Activated T-helper 17 cell treated with anti-CD3 and anti-CD28 coated beads, Interleukin-2, amount 50 U/mL, for 72 hours (primary cell): Measurements from ENCODE around the gene FER1L5. TPM values are rescaled to one million over a fixed set of nuclear protein-coding genes. Genes with fewer than 3 reads are reported as not detected.

Experiments used
- ATAC-seq: fragments of 150-1000 bp; cut with Tn5 transposase; replicated peaks from 2 replicates; pipeline ENCODE4 v1.10.0; 2021; ENCODE audit warnings: mild to moderate bottlenecking, moderate library complexity
- H3K27ac Mint-ChIP-seq: one replicate; pipeline ENCODE4 v1.8.0; 2022; ENCODE audit warnings: mixed read lengths
- H3K27me3 Mint-ChIP-seq: one replicate; pipeline ENCODE4 v1.8.0; 2022; ENCODE audit warnings: mixed read lengths
- H3K36me3 Mint-ChIP-seq: one replicate; pipeline ENCODE4 v1.8.0; 2022; ENCODE audit warnings: low read depth, mild to moderate bottlenecking, mixed read lengths
- H3K4me1 Mint-ChIP-seq: one replicate; pipeline ENCODE4 v1.8.0; 2022; ENCODE audit warnings: mixed read lengths
- H3K4me3 Mint-ChIP-seq: one replicate; pipeline ENCODE4 v1.8.0; 2022; ENCODE audit warnings: mild to moderate bottlenecking, mixed read lengths
- H3K9me3 Mint-ChIP-seq: one replicate; pipeline ENCODE4 v1.8.0; 2022; ENCODE audit warnings: mixed read lengths
- total RNA-seq, 2 donors: library from RNA; stranded (reverse); gene quantifications; one replicate each; pipeline ENCODE4 v1.2.3, GENCODE V29; 2022

FER1L5 gene
- total RNA-seq, 2 donors from 2014 or later = not detected

DNA sequence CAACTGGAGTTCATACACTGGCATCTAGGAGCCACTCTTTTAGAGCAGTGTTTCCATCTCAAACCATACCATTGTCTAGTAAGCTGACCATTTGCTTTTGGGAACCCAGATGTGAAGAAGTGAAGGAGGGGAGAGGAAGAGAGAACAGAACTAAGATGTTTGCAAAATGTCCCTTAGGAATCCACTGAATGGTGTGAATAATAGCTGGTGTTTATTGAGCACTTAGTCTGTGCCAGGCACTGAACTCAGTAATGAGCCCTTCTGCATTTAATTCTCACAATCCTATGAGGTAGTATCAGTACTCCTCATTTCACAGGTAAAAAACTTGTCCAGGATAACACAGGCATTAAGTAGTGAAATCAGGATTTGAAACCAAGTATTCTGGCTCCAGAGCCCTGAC, 73.8 kb downstream of the FER1L5 start:
- Mint-ChIP-seq H3K9me3 (no peaks in the 10 kb centered on the region), H3K4me1 (no peaks in the 10 kb centered on the region), H3K27me3 (no peaks in the 10 kb centered on the region), H3K36me3 (peaks cover 41% of the 10 kb centered on the region), H3K27ac (no peak overlapping the region), H3K4me3 (no peak overlapping the region)
- ATAC-seq = no peak

GRCh38 chr2:96726131-96726530, 83.6 kb downstream of the FER1L5 start:
- H3K36me3 Mint-ChIP-seq = peaks cover 59% of the 10 kb centered on the region
- no peaks in the 10 kb centered on the region for H3K9me3 Mint-ChIP-seq
- H3K4me3 Mint-ChIP-seq = no peak overlapping the region
- H3K27me3 Mint-ChIP-seq = no peaks in the 10 kb centered on the region
- no peaks in the 10 kb centered on the region for H3K4me1 Mint-ChIP-seq
- ATAC-seq = no peak
- H3K27ac Mint-ChIP-seq = no peak overlapping the region

DNA sequence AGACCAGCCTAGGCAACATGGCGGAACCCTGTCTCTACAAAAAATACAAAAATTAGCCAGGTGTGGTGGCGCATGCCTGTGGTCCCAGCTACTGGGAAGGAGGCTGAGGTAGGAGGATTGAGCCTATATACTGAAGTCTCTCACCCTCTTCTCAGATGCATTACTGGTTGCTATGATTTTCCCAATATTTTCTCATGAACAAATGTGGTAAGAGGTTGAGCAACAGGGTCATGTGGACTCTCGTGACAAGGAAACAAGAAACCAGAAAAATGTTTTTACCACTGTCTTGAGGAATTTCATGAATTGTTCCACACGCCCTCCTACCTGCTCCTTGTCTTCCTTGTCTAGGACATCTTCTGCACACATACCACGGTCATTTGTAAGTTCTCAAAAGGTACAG, 84.9 kb downstream of the FER1L5 start:
- no peak for ATAC-seq
- Mint-ChIP-seq H3K4me1 (no peaks in the 10 kb centered on the region), H3K4me3 (no peak overlapping the region), H3K27me3 (no peaks in the 10 kb centered on the region), H3K27ac (no peak overlapping the region), H3K9me3 (no peaks in the 10 kb centered on the region), H3K36me3 (peaks cover 68% of the 10 kb centered on the region)

- Mint-ChIP-seq H3K4me3 (no peak overlapping the region), H3K36me3 (peaks cover 86% of the 10 kb centered on the region), H3K9me3 (no peaks in the 10 kb centered on the region), H3K27ac (no peak overlapping the region), H3K4me1 (peaks cover 3% of the 10 kb centered on the region), H3K27me3 (no peaks in the 10 kb centered on the region)
- no peak for ATAC-seq
Observed at GRCh38 chr2:96729748-96730147, 87.2 kb downstream of the FER1L5 start.

- no peaks in the 10 kb centered on the region for H3K27me3 Mint-ChIP-seq
- no peak overlapping the region for H3K27ac Mint-ChIP-seq
- no peak overlapping the region for H3K4me3 Mint-ChIP-seq
- ATAC-seq = no peak
- H3K36me3 Mint-ChIP-seq = peaks cover 90% of the 10 kb centered on the region
- no peaks in the 10 kb centered on the region for H3K9me3 Mint-ChIP-seq
- peaks cover 8% of the 10 kb centered on the region for H3K4me1 Mint-ChIP-seq
Observed at GRCh38 chr2:96730212-96730611, 87.6 kb downstream of the FER1L5 start.

- no peak overlapping the region for H3K27ac Mint-ChIP-seq
- H3K4me1 Mint-ChIP-seq = peaks cover 27% of the 10 kb centered on the region
- peaks cover 78% of the 10 kb centered on the region for H3K36me3 Mint-ChIP-seq
- H3K9me3 Mint-ChIP-seq = no peaks in the 10 kb centered on the region
- no peak for ATAC-seq
- no peak overlapping the region for H3K4me3 Mint-ChIP-seq
- no peaks in the 10 kb centered on the region for H3K27me3 Mint-ChIP-seq
Observed at GRCh38 chr2:96733931-96734330, 91.4 kb downstream of the FER1L5 start.

DNA sequence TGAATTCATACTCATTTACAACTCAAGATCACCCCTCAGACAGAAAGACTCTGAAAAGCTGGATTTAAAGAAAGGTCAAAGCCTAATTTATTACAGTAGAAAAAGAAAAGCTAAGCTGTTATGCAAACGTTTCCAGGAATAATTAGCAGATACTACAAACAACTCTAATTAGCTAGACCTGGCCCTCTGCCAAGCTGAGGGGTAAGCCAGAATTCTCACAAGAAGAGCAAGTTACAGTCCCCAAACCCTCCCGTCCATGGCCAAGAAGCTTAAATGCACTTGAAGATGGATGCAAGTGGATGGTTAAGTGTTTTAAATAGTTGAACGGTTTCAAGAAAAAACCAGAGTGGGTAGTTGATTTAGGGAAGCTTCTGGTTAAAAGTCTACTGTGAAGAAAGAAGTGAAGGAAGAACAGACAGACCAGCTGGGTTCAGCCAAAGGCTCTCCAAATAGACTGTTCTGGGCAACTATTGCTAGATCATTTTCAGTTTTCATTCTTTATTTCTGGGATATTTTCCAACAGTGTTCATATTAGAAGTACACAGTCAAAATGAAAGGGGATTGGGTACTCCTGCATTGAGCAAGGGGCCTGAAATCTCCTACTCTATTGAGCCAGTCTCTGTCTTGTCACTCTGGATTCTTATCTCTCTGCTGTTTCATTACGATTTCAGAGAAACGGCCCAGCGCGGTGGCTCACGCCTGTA, 92.5 kb downstream of the FER1L5 start:
- Mint-ChIP-seq H3K9me3 (no peaks in the 10 kb centered on the region), H3K4me1 (peaks cover 34% of the 10 kb centered on the region), H3K27ac (no peak overlapping the region), H3K4me3 (no peak overlapping the region), H3K36me3 (peaks cover 67% of the 10 kb centered on the region), H3K27me3 (no peaks in the 10 kb centered on the region)
- no peak for ATAC-seq

DNA sequence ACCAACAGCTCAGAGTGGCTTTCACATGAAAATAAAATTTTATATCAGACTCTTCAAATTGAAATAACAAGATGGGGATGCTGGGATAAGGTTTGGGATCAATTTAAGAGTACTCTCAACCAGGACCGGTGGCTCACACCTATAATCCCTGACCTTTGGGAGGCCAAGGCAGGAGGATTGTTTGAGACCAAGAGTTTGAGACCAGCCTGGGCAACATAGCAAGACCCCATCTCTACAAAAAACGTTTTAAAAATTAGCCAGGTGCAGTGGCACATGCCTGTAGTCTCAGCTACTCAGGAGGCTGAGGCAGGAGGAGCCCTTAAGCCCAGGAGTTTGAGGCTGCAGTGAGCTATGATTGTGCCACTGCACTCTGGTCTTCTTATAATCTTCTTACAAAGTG, 94.7 kb downstream of the FER1L5 start:
- no peak overlapping the region for H3K27ac Mint-ChIP-seq
- peak overlapping the region; percentile 60 for H3K4me3 Mint-ChIP-seq
- peaks cover 39% of the 10 kb centered on the region for H3K4me1 Mint-ChIP-seq
- no peak for ATAC-seq
- no peaks in the 10 kb centered on the region for H3K9me3 Mint-ChIP-seq
- no peaks in the 10 kb centered on the region for H3K27me3 Mint-ChIP-seq
- H3K36me3 Mint-ChIP-seq = peaks cover 47% of the 10 kb centered on the region

GRCh38 chr2:96737831-96738230, 95.3 kb downstream of the FER1L5 start:
- no peaks in the 10 kb centered on the region for H3K9me3 Mint-ChIP-seq
- H3K27me3 Mint-ChIP-seq = no peaks in the 10 kb centered on the region
- H3K4me3 Mint-ChIP-seq = peak overlapping the region; percentile 60
- peaks cover 41% of the 10 kb centered on the region for H3K36me3 Mint-ChIP-seq
- peaks cover 39% of the 10 kb centered on the region for H3K4me1 Mint-ChIP-seq
- H3K27ac Mint-ChIP-seq = peak overlapping the region; percentile 44
- ATAC-seq = peak; percentile 5

- peak overlapping the region; percentile 95 for H3K27ac Mint-ChIP-seq
- peak overlapping the region; percentile 97 for H3K4me3 Mint-ChIP-seq
- no peaks in the 10 kb centered on the region for H3K9me3 Mint-ChIP-seq
- H3K36me3 Mint-ChIP-seq = peaks cover 28% of the 10 kb centered on the region
- ATAC-seq = no peak
- H3K4me1 Mint-ChIP-seq = peaks cover 39% of the 10 kb centered on the region
- H3K27me3 Mint-ChIP-seq = no peaks in the 10 kb centered on the region
Observed at GRCh38 chr2:96739076-96739632, 96.6 kb downstream of the FER1L5 start.

GRCh38 chr2:96739633-96740428, 97.3 kb downstream of the FER1L5 start, which contains the start of gene LMAN2L:
TSS of gene LMAN2L (minus strand) at chr2:96740064. CDS start at chr2:96740040, 24 bp downstream.
- Mint-ChIP-seq H3K36me3 (peaks cover 21% of the 10 kb centered on the region), H3K4me1 (peaks cover 35% of the 10 kb centered on the region)
- peak; percentile 100 for ATAC-seq

GRCh38 chr2:96747061-96747617, 104.6 kb downstream of the FER1L5 start:
- H3K4me1 Mint-ChIP-seq = no peaks in the 10 kb centered on the region
- H3K36me3 Mint-ChIP-seq = no peaks in the 10 kb centered on the region
- H3K27me3 Mint-ChIP-seq = no peaks in the 10 kb centered on the region
- H3K9me3 Mint-ChIP-seq = no peaks in the 10 kb centered on the region
- H3K4me3 Mint-ChIP-seq = no peak overlapping the region
- no peak for ATAC-seq
- H3K27ac Mint-ChIP-seq = no peak overlapping the region

More at GRCh38 chr2:96739633-96740428, 97.3 kb downstream of the FER1L5 start, which contains the start of gene LMAN2L:
- Mint-ChIP-seq H3K27me3 (no peaks in the 10 kb centered on the region), H3K27ac (peak within 1 kb of the TSS; percentile 95), H3K4me3 (peak within 1 kb of the TSS; percentile 97), H3K9me3 (no peaks in the 10 kb centered on the region)

DNA sequence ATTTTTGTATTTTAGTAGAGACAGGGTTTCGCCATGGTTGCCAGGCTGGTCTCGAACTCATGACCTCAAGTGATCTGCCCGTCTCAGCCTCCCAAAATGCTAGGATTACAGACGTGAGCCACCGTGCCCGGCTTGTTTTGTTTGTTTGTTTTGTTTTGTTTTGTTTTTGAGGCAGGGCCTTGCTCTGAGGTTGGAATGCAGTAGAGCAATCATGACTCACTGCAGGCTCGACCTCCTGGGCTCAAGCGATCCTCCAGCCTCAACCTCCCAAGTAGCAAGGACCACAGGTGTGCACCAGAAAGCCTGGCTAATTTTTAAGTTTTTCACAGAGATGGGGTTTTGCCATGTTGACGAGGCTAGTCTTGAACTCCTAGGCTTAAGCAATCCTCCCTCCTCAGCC, 109.2 kb downstream of the FER1L5 start:
- Mint-ChIP-seq H3K27me3 (no peaks in the 10 kb centered on the region), H3K9me3 (no peaks in the 10 kb centered on the region), H3K36me3 (no peaks in the 10 kb centered on the region), H3K4me1 (no peaks in the 10 kb centered on the region), H3K4me3 (no peak overlapping the region), H3K27ac (no peak overlapping the region)
- no peak for ATAC-seq

DNA sequence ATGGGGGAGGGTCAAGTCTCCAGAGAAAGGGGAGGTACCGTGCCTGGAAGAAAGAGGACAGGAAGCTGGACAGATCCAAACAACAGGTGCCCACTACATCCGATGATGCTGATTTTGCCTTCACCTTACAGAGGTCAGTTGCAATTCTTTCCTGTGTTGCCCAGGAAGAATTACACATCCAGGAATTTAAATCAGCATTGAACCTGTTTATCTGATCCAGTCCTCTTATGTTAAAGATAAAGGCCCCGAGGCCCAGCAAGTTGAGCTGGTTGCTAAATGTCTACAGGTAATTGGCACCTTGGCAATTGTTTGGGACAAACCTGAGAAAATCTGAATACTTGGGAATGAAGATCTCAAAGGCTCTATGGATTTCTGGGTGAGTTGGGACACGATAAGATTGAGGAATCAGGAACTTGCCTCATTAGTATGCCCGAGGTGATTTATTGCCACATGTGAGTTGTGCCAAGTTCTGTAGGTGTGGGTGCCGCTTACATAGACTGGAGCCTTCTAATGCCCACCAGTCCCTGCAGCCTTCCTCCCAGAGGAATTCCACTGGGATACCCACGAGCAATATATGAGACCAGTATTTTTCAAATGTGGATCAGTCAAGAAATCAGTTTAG, 111.2 kb downstream of the FER1L5 start:
- no peaks in the 10 kb centered on the region for H3K4me1 Mint-ChIP-seq
- ATAC-seq = no peak
- no peak overlapping the region for H3K27ac Mint-ChIP-seq
- H3K4me3 Mint-ChIP-seq = no peak overlapping the region
- H3K9me3 Mint-ChIP-seq = no peaks in the 10 kb centered on the region
- H3K36me3 Mint-ChIP-seq = no peaks in the 10 kb centered on the region
- H3K27me3 Mint-ChIP-seq = no peaks in the 10 kb centered on the region
